GM23248 (cell line): ENCODE results near the gene TMC8.

Experiments used
- EZH2 ChIP-seq: fragments of 200-600 bp; sonication (generic); IDR thresholded peaks from 2 replicates; pipeline ENCODE4 v1.6.1; 2018; ENCODE audit warnings: antibody characterized with exemption, mild to moderate bottlenecking; ENCODE audit not compliant: insufficient read depth, poor library complexity, severe bottlenecking
- EZH2phosphoT487 ChIP-seq: fragments of 200-600 bp; sonication (generic); IDR thresholded peaks from 2 replicates; pipeline ENCODE4 v1.6.1; 2018; ENCODE audit warnings: antibody characterized with exemption, moderate library complexity, mild to moderate bottlenecking, low read depth; ENCODE audit not compliant: insufficient read depth

- no peak for TF ChIP-seq EZH2phosphoT487
- TF ChIP-seq EZH2 = no peak
Observed at GRCh38 chr17:78166416-78166815, 35.8 kb downstream of the TMC8 start.
